HG03097 (cell line): Measurements from ENCODE around the gene FBF1.
"Not testable (repeated sequence)": the region's sequence is repeated elsewhere in the genome, so short reads cannot be mapped to it uniquely, and the experiment has no call there.

Experiments used
- ATAC-seq: cut with Tn5 transposase; IDR thresholded peaks from one replicate; pipeline ENCODE4 v1.9.1; 2021; ENCODE audit not compliant: unreplicated experiment, low FRiP score

Gene FBF1

GRCh38 chr17:75876938-75877751, 63.7 kb downstream of the FBF1 start:
- ATAC-seq = no peak

- ATAC-seq = no peak
These were observed 64.5 kb downstream of the FBF1 start for GRCh38 chr17:75876190-75876937.

- no peak for ATAC-seq
These were observed 65.0 kb downstream of the FBF1 start for GRCh38 chr17:75875940-75876189.

GRCh38 chr17:75875182-75875939, 65.5 kb downstream of the FBF1 start:
- no peak for ATAC-seq

GRCh38 chr17:75874323-75875181, 66.3 kb downstream of the FBF1 start:
- ATAC-seq = no peak

GRCh38 chr17:75873587-75874322, 67.1 kb downstream of the FBF1 start:
- ATAC-seq = no peak

GRCh38 chr17:75872434-75873351, 68.1 kb downstream of the FBF1 start:
- no peak for ATAC-seq

- ATAC-seq = not testable (repeated sequence)
These were observed 70.6 kb downstream of the FBF1 start for GRCh38 chr17:75870228-75870627.

- no peak for ATAC-seq
These were observed 71.3 kb downstream of the FBF1 start for GRCh38 chr17:75869282-75870141.

- not testable (repeated sequence) for ATAC-seq
These were observed 72.0 kb downstream of the FBF1 start for GRCh38 chr17:75868730-75869281.

GRCh38 chr17:75865404-75866188, 75.2 kb downstream of the FBF1 start:
- ATAC-seq = not testable (repeated sequence)

GRCh38 chr17:75864887-75865286, 76.0 kb downstream of the FBF1 start:
- ATAC-seq = not testable (repeated sequence)

GRCh38 chr17:75864448-75864871, 76.4 kb downstream of the FBF1 start:
- ATAC-seq = peak; percentile 82

- no peak for ATAC-seq
These were observed 78.9 kb downstream of the FBF1 start for GRCh38 chr17:75861927-75862317.
